ENCODE measurements around the gene SNX2.

GRCh38 chr5:122745597-122745996 lies 29.3 kb upstream of the SNX2 start:
- TF ChIP-seq CTCF (IDR thresholded peaks at IDR 0.05): no peak
- no peak for TF ChIP-seq POLR2A (IDR thresholded peaks at IDR 0.05)
